ENCODE results near the gene KLK13.

The KLK13 gene

DNA sequence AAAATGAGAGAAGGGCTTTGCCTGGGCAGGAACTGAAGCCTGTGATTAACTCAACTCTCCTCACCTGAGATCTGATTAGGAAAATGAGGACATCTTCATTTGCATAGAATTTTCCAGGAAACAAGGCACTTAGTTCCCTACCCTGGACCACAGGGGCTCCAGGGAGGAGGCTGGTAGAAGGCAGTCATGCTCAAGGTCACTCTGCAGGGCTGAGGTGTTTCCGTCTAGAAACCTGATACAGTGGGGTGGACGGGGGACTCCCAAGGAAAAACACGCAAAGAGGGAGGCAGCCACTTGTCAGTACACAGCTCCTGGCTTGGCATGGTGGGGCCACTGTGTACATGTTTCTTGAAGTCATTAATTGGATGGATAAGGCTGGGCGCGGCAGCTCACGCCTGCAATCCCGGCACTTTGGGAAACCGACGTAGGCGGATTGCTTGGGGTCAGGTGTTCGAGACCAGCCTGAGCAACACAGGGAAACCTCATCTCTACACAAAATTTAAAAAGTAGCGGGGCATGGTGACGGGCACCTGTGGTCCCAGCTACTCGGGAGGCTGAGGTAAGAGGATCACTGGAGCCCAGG, 11.8 kb upstream of the KLK13 start:
- no peak overlapping the region for H3K9ac ChIP-seq (ENCODE audit: low read length)
- H3K9me3 ChIP-seq (ENCODE audit: insufficient read depth, low read length) = 0 out of 2 replicates have a peak, but pooled peaks cover 5% of the 10 kb centered on the region
- H4K20me1 ChIP-seq (ENCODE audit: insufficient read depth, low read length) = no peaks in the 10 kb centered on the region
- peaks cover 25% of the 10 kb centered on the region for H3K27me3 ChIP-seq (ENCODE audit: low read depth, low read length)
- H3K4me2 ChIP-seq (ENCODE audit: low read length) = no peak overlapping the region
- TF ChIP-seq, protein P1, sequence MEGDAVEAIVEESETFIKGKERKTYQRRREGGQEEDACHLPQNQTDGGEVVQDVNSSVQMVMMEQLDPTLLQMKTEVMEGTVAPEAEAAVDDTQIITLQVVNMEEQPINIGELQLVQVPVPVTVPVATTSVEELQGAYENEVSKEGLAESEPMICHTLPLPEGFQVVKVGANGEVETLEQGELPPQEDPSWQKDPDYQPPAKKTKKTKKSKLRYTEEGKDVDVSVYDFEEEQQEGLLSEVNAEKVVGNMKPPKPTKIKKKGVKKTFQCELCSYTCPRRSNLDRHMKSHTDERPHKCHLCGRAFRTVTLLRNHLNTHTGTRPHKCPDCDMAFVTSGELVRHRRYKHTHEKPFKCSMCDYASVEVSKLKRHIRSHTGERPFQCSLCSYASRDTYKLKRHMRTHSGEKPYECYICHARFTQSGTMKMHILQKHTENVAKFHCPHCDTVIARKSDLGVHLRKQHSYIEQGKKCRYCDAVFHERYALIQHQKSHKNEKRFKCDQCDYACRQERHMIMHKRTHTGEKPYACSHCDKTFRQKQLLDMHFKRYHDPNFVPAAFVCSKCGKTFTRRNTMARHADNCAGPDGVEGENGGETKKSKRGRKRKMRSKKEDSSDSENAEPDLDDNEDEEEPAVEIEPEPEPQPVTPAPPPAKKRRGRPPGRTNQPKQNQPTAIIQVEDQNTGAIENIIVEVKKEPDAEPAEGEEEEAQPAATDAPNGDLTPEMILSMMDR (IDR thresholded peaks at IDR 0.05; ENCODE audit: low read depth, low read length) = no peak
- TF ChIP-seq EZH2phosphoT487 (IDR thresholded peaks at IDR 0.05; ENCODE audit: low read depth) = no peak
- no peaks in the 10 kb centered on the region for H3K79me2 ChIP-seq (ENCODE audit: low read length)
- H3K27ac ChIP-seq (ENCODE audit: low read length) = no peak overlapping the region
- no peaks in the 10 kb centered on the region for H3K36me3 ChIP-seq (replicated peaks; ENCODE audit: low read depth, low read length)
- no peaks in the 10 kb centered on the region for H3K4me1 ChIP-seq (ENCODE audit: low read length)
- no peak overlapping the region for H2AFZ ChIP-seq (ENCODE audit: low read depth, low read length)
- H3K4me3 ChIP-seq (ENCODE audit: low read length) = no peak overlapping the region

DNA sequence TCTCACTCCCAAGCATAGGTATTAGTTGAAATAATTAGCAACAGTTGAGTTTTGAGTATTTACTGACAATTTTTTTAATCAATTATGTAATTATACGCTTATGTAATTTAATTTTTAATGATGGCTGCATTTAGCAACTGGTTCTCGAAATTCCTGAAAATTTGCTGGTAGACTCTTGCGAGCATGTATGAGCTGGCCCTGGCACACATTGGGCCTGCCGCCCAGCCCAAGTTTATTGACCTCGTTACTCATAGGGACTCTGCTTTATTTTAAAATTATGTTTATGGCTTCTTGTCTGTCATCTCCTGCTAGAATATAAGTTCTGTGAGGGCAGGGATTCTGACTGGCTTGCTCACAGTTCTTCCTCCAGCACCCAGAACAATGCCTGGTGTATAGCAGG, 11.1 kb upstream of the KLK13 start:
- Histone ChIP-seq H3K79me2 (ENCODE audit: low read length) (no peaks in the 10 kb centered on the region), H3K4me3 (ENCODE audit: low read length) (no peak overlapping the region), H3K4me1 (ENCODE audit: low read length) (no peaks in the 10 kb centered on the region), H3K27me3 (ENCODE audit: low read depth, low read length) (peaks cover 26% of the 10 kb centered on the region), H2AFZ (ENCODE audit: low read depth, low read length) (no peak overlapping the region), H4K20me1 (ENCODE audit: insufficient read depth, low read length) (no peaks in the 10 kb centered on the region), H3K9ac (ENCODE audit: low read length) (no peak overlapping the region), H3K4me2 (ENCODE audit: low read length) (no peak overlapping the region), H3K36me3 (replicated peaks; ENCODE audit: low read depth, low read length) (no peaks in the 10 kb centered on the region), H3K27ac (ENCODE audit: low read length) (no peak overlapping the region), H3K9me3 (ENCODE audit: insufficient read depth, low read length) (0 out of 2 replicates have a peak, but pooled peaks cover 5% of the 10 kb centered on the region)
- no peak for TF ChIP-seq EZH2phosphoT487 (IDR thresholded peaks at IDR 0.05; ENCODE audit: low read depth)
- TF ChIP-seq, protein P1 (IDR thresholded peaks at IDR 0.05; ENCODE audit: low read depth, low read length) = no peak

DNA sequence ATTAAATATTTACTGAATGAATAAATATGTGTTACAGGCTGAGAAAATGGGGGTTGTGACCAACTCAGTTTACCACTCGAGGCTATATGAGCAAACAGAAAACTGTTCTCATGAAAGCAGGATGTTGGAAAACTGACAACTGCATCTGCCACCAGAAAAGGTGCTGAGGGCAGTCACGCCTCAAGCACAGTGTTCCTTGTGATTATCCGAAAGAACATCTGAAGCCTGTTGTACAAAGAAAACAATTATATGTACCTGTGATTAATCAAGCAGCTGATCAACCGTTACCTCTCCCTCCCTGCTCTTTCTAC, 6.2 kb upstream of the KLK13 start:
- no peak overlapping the region for H3K9ac ChIP-seq (ENCODE audit: low read length)
- H3K4me2 ChIP-seq (ENCODE audit: low read length) = no peak overlapping the region
- H3K27ac ChIP-seq (ENCODE audit: low read length) = no peak overlapping the region
- H3K4me3 ChIP-seq (ENCODE audit: low read length) = no peak overlapping the region
- no peaks in the 10 kb centered on the region for H3K36me3 ChIP-seq (replicated peaks; ENCODE audit: low read depth, low read length)
- H3K4me1 ChIP-seq (ENCODE audit: low read length) = no peaks in the 10 kb centered on the region
- TF ChIP-seq EZH2phosphoT487 (IDR thresholded peaks at IDR 0.05; ENCODE audit: low read depth) = no peak
- TF ChIP-seq, protein P1 (IDR thresholded peaks at IDR 0.05; ENCODE audit: low read depth, low read length) = no peak
- no peaks in the 10 kb centered on the region for H3K79me2 ChIP-seq (ENCODE audit: low read length)
- 0 out of 2 replicates have a peak, but pooled peaks cover 5% of the 10 kb centered on the region for H3K9me3 ChIP-seq (ENCODE audit: insufficient read depth, low read length)
- H2AFZ ChIP-seq (ENCODE audit: low read depth, low read length) = no peak overlapping the region
- no peaks in the 10 kb centered on the region for H4K20me1 ChIP-seq (ENCODE audit: insufficient read depth, low read length)
- peaks cover 51% of the 10 kb centered on the region for H3K27me3 ChIP-seq (ENCODE audit: low read depth, low read length)

DNA sequence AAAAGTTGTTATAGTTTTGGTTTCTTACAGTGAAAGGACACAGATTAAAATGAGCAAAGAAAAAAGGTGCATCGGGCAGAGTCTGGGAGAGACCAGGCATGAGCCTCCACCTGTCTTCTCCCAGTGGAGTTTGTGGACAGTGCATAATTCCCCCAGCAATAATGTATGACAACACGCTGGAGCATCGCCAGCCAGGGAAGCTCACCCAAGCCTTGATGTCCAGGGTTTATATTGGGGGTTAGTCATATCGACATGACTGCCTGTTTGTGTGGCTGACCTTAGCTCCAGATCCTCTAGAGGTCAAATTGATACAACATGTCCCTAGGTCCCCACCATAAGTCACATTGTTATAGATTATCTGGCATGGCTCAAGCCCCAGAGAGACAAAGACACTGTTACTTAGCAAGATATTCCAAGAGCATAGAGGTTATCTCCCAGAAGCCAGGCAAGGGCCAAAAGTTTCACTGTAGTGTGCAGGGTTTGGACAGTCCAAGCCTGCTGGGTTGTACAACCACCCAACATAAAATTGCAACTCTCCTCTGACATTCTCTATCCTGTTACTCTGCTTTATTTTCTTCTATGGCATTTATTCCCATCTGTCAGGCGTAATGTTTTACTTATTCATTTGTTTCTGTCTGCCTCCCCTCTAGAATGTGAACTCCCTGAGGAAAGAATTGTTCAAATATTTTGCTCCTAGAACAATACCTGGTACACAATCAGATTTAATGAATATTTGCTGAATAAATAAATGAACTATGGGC, 5.6 kb upstream of the KLK13 start:
- no peaks in the 10 kb centered on the region for H4K20me1 ChIP-seq (ENCODE audit: insufficient read depth, low read length)
- H2AFZ ChIP-seq (ENCODE audit: low read depth, low read length) = no peak overlapping the region
- H3K9me3 ChIP-seq (ENCODE audit: insufficient read depth, low read length) = 0 out of 2 replicates have a peak, but pooled peaks cover 5% of the 10 kb centered on the region
- peaks cover 49% of the 10 kb centered on the region for H3K27me3 ChIP-seq (ENCODE audit: low read depth, low read length)
- H3K9ac ChIP-seq (ENCODE audit: low read length) = no peak overlapping the region
- no peaks in the 10 kb centered on the region for H3K36me3 ChIP-seq (replicated peaks; ENCODE audit: low read depth, low read length)
- H3K79me2 ChIP-seq (ENCODE audit: low read length) = no peaks in the 10 kb centered on the region
- H3K4me2 ChIP-seq (ENCODE audit: low read length) = no peak overlapping the region
- H3K27ac ChIP-seq (ENCODE audit: low read length) = no peak overlapping the region
- H3K4me1 ChIP-seq (ENCODE audit: low read length) = no peaks in the 10 kb centered on the region
- H3K4me3 ChIP-seq (ENCODE audit: low read length) = no peak overlapping the region
- TF ChIP-seq, protein P1 (IDR thresholded peaks at IDR 0.05; ENCODE audit: low read depth, low read length) = no peak
- TF ChIP-seq EZH2phosphoT487 (IDR thresholded peaks at IDR 0.05; ENCODE audit: low read depth) = no peak
